H1 (cell line): ENCODE results near the gene INO80C. TPM values are rescaled to one million over a fixed set of nuclear protein-coding genes. Genes with fewer than 3 reads are reported as not detected.

Source experiments
- CTCF ChIA-PET: fragments of 300-600 bp; sonication (Branson Sonifier 250); formaldehyde crosslinking; loops from one replicate; lab custom pipeline; 2021; ENCODE audit not compliant: partially characterized antibody; lab: Charles Lee
- POLR2A ChIA-PET: fragments of 300-600 bp; sonication (Branson Sonifier 250); formaldehyde crosslinking; loops from one replicate; lab custom pipeline; 2021; ENCODE audit warnings: inconsistent platforms; ENCODE audit not compliant: partially characterized antibody; lab: Charles Lee
- DNase-seq, 2 experiments: peaks; one replicate each; pipeline versions ENCODE4 v3.0.0 to v3.0.0-alpha.2; 2010 to 2022; ENCODE audit warnings: low spot score in 2 of 2, low read depth in 1 of 2, mixed read lengths in 1 of 2
- FAIRE-seq: peaks from 2 replicates; lab custom pipeline; 2011; peaks lifted over from hg19 to GRCh38; lab: Jason Lieb, UNC
- H2AFZ ChIP-seq: 2 replicates; pipeline ENCODE4 v1.8.1; 2012; ENCODE audit warnings: low read length, inconsistent platforms
- H2AK5ac ChIP-seq: 2 replicates; pipeline ENCODE4 v1.6.1; 2013; ENCODE audit warnings: low read depth, low read length
- H2BK120ac ChIP-seq: replicated peaks from 2 replicates; pipeline ENCODE3; 2013; ENCODE audit warnings: low read depth, low read length, inconsistent platforms
- H2BK12ac ChIP-seq: 2 replicates; pipeline ENCODE4 v1.6.1; 2013; ENCODE audit warnings: low read depth, low read length
- H2BK15ac ChIP-seq: 2 replicates; pipeline ENCODE4 v1.6.1; 2013; ENCODE audit warnings: low read length
- H2BK20ac ChIP-seq: 2 replicates; pipeline ENCODE4 v1.6.1; 2013; ENCODE audit warnings: low read length
- H2BK5ac ChIP-seq: 2 replicates; pipeline ENCODE4 v1.6.1; 2013; ENCODE audit warnings: low read depth, low read length
- H3K14ac ChIP-seq: 2 replicates; pipeline ENCODE4 v1.6.1; 2013; ENCODE audit warnings: inconsistent platforms; ENCODE audit not compliant: insufficient read length
- H3K18ac ChIP-seq: 2 replicates; pipeline ENCODE4 v1.6.1; 2013; ENCODE audit warnings: low read length; ENCODE audit errors: extremely low read depth
- H3K23ac ChIP-seq: 2 replicates; pipeline ENCODE4 v1.6.1; 2013; ENCODE audit warnings: inconsistent platforms; ENCODE audit not compliant: insufficient read length
- H3K23me2 ChIP-seq: 2 replicates; pipeline ENCODE4 v1.6.1; 2013; ENCODE audit warnings: low read depth, low read length
- H3K27ac ChIP-seq: 2 replicates; pipeline ENCODE4 v1.6.1; 2011; ENCODE audit warnings: low read depth, low read length, inconsistent platforms
- H3K27me3 ChIP-seq, 4 experiments: replicated peaks in 1 of 4; 1 replicate in 1 of 4; 2 replicates in 3 of 4; pipeline versions ENCODE4 v1.6.1 to v1.8.1; 2011 to 2013; ENCODE audit warnings: low read length in 3 of 4, mild to moderate bottlenecking in 3 of 4, inconsistent platforms in 2 of 4, mixed read lengths in 2 of 4, moderate library complexity in 1 of 4; ENCODE audit not compliant: control insufficient read depth in 3 of 4, insufficient read depth in 3 of 4; ENCODE audit errors: extremely low read depth in 1 of 4
- H3K36me3 ChIP-seq, 4 experiments: 2 replicates each; pipeline versions ENCODE4 v1.6.1 to v1.8.1; 2011 to 2013; ENCODE audit warnings: mild to moderate bottlenecking in 4 of 4, low read length in 3 of 4, moderate library complexity in 2 of 4, control low read depth in 1 of 4, inconsistent platforms in 1 of 4; ENCODE audit not compliant: insufficient read depth in 4 of 4, control insufficient read depth in 2 of 4
- H3K4ac ChIP-seq: replicated peaks from 2 replicates; pipeline ENCODE3; 2013; ENCODE audit warnings: low read length, low read depth, mixed read lengths, inconsistent platforms; ENCODE audit not compliant: insufficient read length
- H3K4me1 ChIP-seq, 4 experiments: replicated peaks in 1 of 4; 1 replicate in 1 of 4; 2 replicates in 3 of 4; pipeline versions ENCODE4 v1.6.1 to v1.8.1; 2011 to 2013; ENCODE audit warnings: low read length in 3 of 4, inconsistent platforms in 2 of 4, mixed read lengths in 1 of 4; ENCODE audit not compliant: insufficient read depth in 4 of 4, control insufficient read depth in 3 of 4
- H3K4me2 ChIP-seq, 2 experiments: 2 replicates each; pipeline versions ENCODE4 v1.6.1 to v1.8.1; 2011 to 2013; ENCODE audit warnings: low read depth in 2 of 2, low read length in 2 of 2, control low read depth in 1 of 2, inconsistent platforms in 1 of 2, mild to moderate bottlenecking in 1 of 2; ENCODE audit not compliant: insufficient read depth in 1 of 2
- H3K4me3 ChIP-seq, 4 experiments: fragments of 200-600, 300-600 bp in 1 of 4; sonication (generic), shearing (Covaris generic), sonication (Bioruptor Twin) in 1 of 4; 2 replicates each; pipeline versions ENCODE4 v1.5.1 to v1.8.1; 2011 to 2016; ENCODE audit warnings: low read length in 4 of 4, low read depth in 3 of 4, control low read depth in 2 of 4, inconsistent platforms in 2 of 4, mild to moderate bottlenecking in 2 of 4, mixed read lengths in 1 of 4, moderate library complexity in 1 of 4; ENCODE audit not compliant: insufficient read depth in 2 of 4; ENCODE audit errors: extremely low read depth in 1 of 4
- H3K56ac ChIP-seq: replicated peaks from 2 replicates; pipeline ENCODE3; 2013; ENCODE audit warnings: low read depth, mild to moderate bottlenecking, mixed read lengths, low read length, inconsistent platforms; ENCODE audit not compliant: insufficient read length
- H3K79me1 ChIP-seq: 2 replicates; pipeline ENCODE4 v1.6.1; 2013; ENCODE audit warnings: low read depth, low read length, control low read depth
- H3K79me2 ChIP-seq, 2 experiments: 2 replicates each; pipeline versions ENCODE4 v1.6.1 to v1.8.1; 2012 to 2013; ENCODE audit warnings: low read length in 2 of 2, mild to moderate bottlenecking in 2 of 2, inconsistent platforms in 1 of 2; ENCODE audit not compliant: insufficient read depth in 2 of 2, control insufficient read depth in 1 of 2
- H3K9ac ChIP-seq, 4 experiments: replicated peaks in 1 of 4; 1 replicate in 1 of 4; 2 replicates in 3 of 4; pipeline versions ENCODE4 v1.6.1 to v1.8.1; 2011 to 2013; ENCODE audit warnings: low read depth in 3 of 4, low read length in 3 of 4, control low read depth in 2 of 4, mild to moderate bottlenecking in 2 of 4, moderate library complexity in 2 of 4, inconsistent platforms in 1 of 4; ENCODE audit errors: extremely low read depth in 1 of 4
- H3K9me3 ChIP-seq, 2 experiments: 2 replicates each; pipeline versions ENCODE4 v1.6.1 to v1.8.1; 2012 to 2013; ENCODE audit warnings: mild to moderate bottlenecking in 2 of 2, moderate library complexity in 2 of 2, control low read depth in 1 of 2, inconsistent platforms in 1 of 2, low read depth in 1 of 2, low read length in 1 of 2, mixed read lengths in 1 of 2; ENCODE audit not compliant: insufficient read depth in 2 of 2
- H4K20me1 ChIP-seq, 2 experiments: replicated peaks in 1 of 2; 2 replicates each; pipeline versions ENCODE3 to v1.8.1; 2011 to 2013; ENCODE audit warnings: inconsistent platforms in 2 of 2, low read length in 2 of 2, mild to moderate bottlenecking in 1 of 2; ENCODE audit not compliant: insufficient read depth in 2 of 2, control insufficient read depth in 1 of 2
- H4K5ac ChIP-seq: 2 replicates; pipeline ENCODE4 v1.6.1; 2013; ENCODE audit warnings: low read length, low read depth, mixed read lengths, inconsistent platforms; ENCODE audit not compliant: insufficient read length
- H4K8ac ChIP-seq: 2 replicates; pipeline ENCODE4 v1.8.0; 2013; ENCODE audit warnings: mild to moderate bottlenecking, moderate library complexity, low read length, inconsistent platforms; ENCODE audit not compliant: insufficient read depth; ENCODE audit errors: extremely low read depth
- H4K91ac ChIP-seq: replicated peaks from 2 replicates; pipeline ENCODE3; 2013; ENCODE audit warnings: low read length, mixed read lengths, inconsistent platforms; ENCODE audit not compliant: insufficient read length
- KDM4A ChIP-seq: IDR thresholded peaks from one replicate; pipeline ENCODE4 v1.7.1; 2012; ENCODE audit warnings: low read depth, mild to moderate bottlenecking, moderate library complexity, low read length, inconsistent platforms; ENCODE audit not compliant: severe bottlenecking
- MAFK ChIP-seq: IDR thresholded peaks from 2 replicates; pipeline ENCODE4 v1.6.1; 2012; ENCODE audit warnings: low read depth, mild to moderate bottlenecking, improper control_type of control experiment, low read length
- SIX5 ChIP-seq: IDR thresholded peaks from 2 replicates; pipeline ENCODE4 v1.6.1; 2011; ENCODE audit warnings: mild to moderate bottlenecking, low read depth, low read length
- SP4 ChIP-seq: IDR thresholded peaks from 2 replicates; pipeline ENCODE4 v1.6.1; 2012; ENCODE audit warnings: low read length, inconsistent platforms
- TBP ChIP-seq: IDR thresholded peaks from 2 replicates; pipeline ENCODE4 v1.6.1; 2011; ENCODE audit warnings: low read depth, low read length, improper control_type of control experiment
- WGBS, 2 experiments: shearing (Covaris generic) in 1 of 2; methylation state at CpG; one replicate each; pipeline versions ENCODE4 v1.1.6 to v1.1.7; 2013 to 2015; ENCODE audit warnings: low lambda C conversion rate in 2 of 2, mixed read lengths in 2 of 2, inconsistent platforms in 1 of 2, low coverage in 1 of 2, missing lambda C conversion rate in 1 of 2; ENCODE audit not compliant: insufficient replicate concordance in 2 of 2, insufficient coverage in 1 of 2, insufficient read length in 1 of 2; ENCODE audit errors: extremely low coverage in 1 of 2, missing lambda C conversion rate in 1 of 2; 5-methylcytosine and 5-hydroxymethylcytosine counted together
- polyA plus RNA-seq, 7 experiments: library from polyadenylated mRNA; depleted of rRNA in 3 of 7; stranded (reverse) in 5 of 7; unstranded in 2 of 7; fragments of >200 nt in 5 of 7; fragments of 200-250 nt in 2 of 7; gene quantifications; 1 replicate in 5 of 7; 2 replicates in 1 of 7; 4 replicates in 1 of 7; pipeline versions ENCODE4 v1.2.1 to v1.2.3, GENCODE V29; 2011 to 2013; ENCODE audit warnings: missing spikeins in 2 of 7, mixed read lengths in 2 of 7
- total RNA-seq: library from RNA; stranded (reverse); fragmentation: NEBNext Ultra II Directional; extraction: Animal tissue kit (Norgen Biotek cat#: 25700); gene quantifications from 2 replicates; pipeline ENCODE4 v1.2.1, GENCODE V29; 2021

Gene INO80C
- total and polyA plus RNA-seq, 2 of the 8 experiments (the other 6 are each of a cell fraction or from before 2014, with no cell fraction given): 30.1 to 48.9 TPM

DNA sequence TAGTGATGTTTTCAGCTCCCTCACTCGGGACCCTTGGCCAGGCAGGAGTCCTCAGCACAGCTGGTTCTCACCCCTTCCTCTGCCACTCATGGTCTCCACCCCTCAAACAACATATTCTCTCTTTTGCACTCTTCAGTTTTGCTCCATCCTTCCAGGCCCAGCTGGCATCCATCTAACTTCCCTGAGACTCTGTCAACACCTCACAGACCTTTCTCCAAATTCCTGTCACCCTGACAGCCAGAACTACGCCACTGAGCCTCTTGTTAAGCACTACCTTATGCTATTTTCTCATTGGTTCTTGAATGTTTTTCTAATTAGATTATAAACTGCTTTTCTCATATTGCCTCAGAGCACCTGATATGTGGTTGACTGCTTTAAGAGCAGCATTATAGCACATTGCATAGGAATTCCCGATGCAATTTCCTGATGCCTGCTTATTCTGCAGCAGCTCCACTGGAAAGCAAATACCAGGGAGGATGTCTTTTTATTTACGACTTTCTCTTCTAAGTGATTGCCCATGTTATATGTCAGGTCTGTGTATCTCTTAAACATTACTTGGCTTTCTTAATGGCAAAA is 12.4 kb upstream of the INO80C start:
- Histone ChIP-seq H3K79me2 (no peaks in the 10 kb centered on the region), H3K9me3 (no peaks in the 10 kb centered on the region), H3K27me3 (no peaks in the 10 kb centered on the region), H3K27ac (no peak overlapping the region), H3K56ac (no peak overlapping the region), H3K4me2 (no peak overlapping the region), H3K36me3 (no peaks in the 10 kb centered on the region), H3K4me3 (no peak overlapping the region), H2BK12ac (no peak overlapping the region), H3K18ac (no peak overlapping the region), H3K4ac (no peak overlapping the region), H2BK5ac (no peak overlapping the region), H2AFZ (no peak overlapping the region), H3K9ac (no peak overlapping the region), H4K91ac (no peak overlapping the region), H4K8ac (no peak overlapping the region), H3K79me1 (no peaks in the 10 kb centered on the region), H4K5ac (no peak overlapping the region), H2BK20ac (no peak overlapping the region), H3K4me1 (peaks cover 0 to 5% (median 1%) of the 10 kb centered on the region in 4 experiments; a peak in 5 of 7 replicates), H2AK5ac (no peak overlapping the region), H3K23me2 (no peaks in the 10 kb centered on the region), H4K20me1 (no peaks in the 10 kb centered on the region), H2BK15ac (no peak overlapping the region), H3K14ac (no peak overlapping the region), H3K23ac (no peak overlapping the region), H2BK120ac (no peak overlapping the region)
- TF ChIP-seq KDM4A (no peak), SIX5 (no peak), MAFK (no peak), TBP (no peak), SP4 (no peak)
- 82% methylated on average over 4 of the region's 4 CpGs; no CpG with 5 or more reads in 1 of the 2 experiments for WGBS, 2 experiments
- FAIRE-seq: no peak
- ChIA-PET CTCF (interaction anchor here (1.0 to 2.6 kb wide), 3 partner anchors 12 to 265 kb away, joined by 3 to 15 read pairs (median 3); partner anchors contain the start of gene INO80C), POLR2A (no interaction called here)
- peak in 1 of 2 experiments; percentile 31 for DNase-seq
